GM21447 (cell line): Measurements from ENCODE around the gene SSH2.

Experiments
- ATAC-seq: cut with Tn5 transposase; IDR thresholded peaks from one replicate; pipeline ENCODE4 v1.9.1; 2021; ENCODE audit not compliant: unreplicated experiment

The SSH2 gene

GRCh38 chr17:29616300-29617048 is 313.6 kb downstream of the SSH2 start:
- ATAC-seq: no peak

GRCh38 chr17:29615492-29616299 is 314.3 kb downstream of the SSH2 start:
- ATAC-seq: peak; percentile 52

DNA sequence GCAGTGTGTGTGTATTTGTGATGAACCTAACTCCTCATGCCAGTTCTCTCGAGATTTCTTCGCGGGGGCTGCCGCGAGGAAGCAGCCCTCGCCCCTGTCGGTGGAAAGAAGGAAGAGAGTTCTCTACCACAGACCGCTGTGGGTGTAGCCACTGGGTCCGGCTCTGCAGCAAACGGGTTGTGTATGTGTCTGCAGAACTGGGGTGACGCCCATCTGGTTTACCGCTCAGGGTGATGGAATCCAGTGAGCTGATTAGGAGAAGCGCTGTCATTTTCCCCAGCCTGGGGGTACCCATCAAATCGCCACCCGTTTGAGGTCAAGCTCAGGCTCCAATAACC is 315.0 kb downstream of the SSH2 start:
- no peak for ATAC-seq

DNA sequence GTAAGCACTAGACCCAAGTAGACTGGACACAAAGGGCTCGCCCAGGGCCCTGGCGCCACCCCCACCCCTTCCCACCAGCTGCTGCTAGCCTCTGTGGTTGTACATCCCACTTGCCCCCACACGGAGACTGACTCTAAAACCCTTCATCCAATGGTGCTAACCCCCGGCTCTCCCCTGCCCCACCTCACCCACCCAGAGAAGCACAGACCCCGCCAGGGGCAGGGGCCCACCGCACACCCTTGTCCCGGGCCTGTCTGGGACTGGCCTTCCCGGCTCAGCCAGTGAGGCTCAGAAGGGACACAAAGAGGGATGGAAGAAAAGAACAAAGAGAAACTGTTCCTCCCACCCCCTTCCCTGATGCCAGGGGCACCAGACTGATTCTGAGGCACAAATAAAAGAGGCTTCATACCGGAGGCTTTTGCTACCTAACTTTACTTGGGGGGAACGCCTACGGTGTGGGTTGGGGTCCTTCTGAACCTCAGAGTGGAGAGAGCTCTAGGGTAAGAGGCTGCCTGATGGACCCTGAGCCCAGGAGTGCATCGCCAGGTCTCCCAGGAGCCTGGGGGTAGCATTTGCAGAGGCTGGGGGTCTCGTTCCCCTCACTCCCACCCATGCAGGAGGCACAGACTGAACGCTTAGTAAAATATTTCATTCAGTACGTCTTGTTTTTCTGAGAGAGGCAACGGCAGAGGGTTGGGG is 315.5 kb downstream of the SSH2 start:
- no peak for ATAC-seq

- ATAC-seq: no peak
Observed at GRCh38 chr17:29613856-29614255, 316.2 kb downstream of the SSH2 start.

GRCh38 chr17:29613352-29613837 is 316.6 kb downstream of the SSH2 start:
- no peak for ATAC-seq

- no peak for ATAC-seq
Observed at GRCh38 chr17:29612404-29613280, 317.4 kb downstream of the SSH2 start.

DNA sequence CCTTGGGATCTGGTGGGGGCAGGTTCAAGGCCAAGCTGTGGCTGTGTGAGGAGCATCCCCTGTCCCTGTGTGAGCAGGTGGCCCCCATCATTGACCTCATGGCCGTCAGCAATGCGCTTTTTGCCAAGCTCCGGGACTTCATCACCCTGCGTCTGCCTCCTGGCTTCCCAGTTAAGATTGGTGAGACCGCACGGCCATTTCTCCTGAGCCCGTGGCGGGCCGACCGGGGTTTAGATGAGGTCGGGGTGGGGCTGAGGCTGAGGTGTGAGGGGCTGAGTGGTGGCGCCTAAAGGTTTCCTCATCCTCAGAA is 318.0 kb downstream of the SSH2 start:
- ATAC-seq: no peak

- ATAC-seq: no peak
Observed at GRCh38 chr17:29611351-29612093, 318.5 kb downstream of the SSH2 start.

DNA sequence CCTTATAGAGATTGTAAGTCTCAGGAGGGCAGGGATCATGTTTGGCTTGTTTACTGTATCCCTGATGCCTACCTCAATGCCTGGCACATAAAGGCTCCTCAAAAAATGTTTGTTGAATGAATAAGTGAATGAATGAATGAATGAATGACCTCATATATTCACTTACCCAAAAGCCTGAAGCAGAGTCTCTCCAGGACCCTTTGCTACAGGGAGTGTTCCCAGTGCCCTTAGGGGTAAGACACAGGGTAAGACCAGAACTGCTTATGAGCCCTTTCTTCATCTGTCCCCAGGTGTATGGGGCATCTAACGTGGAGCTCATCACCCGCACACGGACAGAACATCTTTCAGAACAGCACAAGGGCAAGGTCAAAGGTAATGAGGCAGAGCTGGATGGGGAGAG is 319.6 kb downstream of the SSH2 start:
- no peak for ATAC-seq

GRCh38 chr17:29608986-29609385 is 321.0 kb downstream of the SSH2 start:
- ATAC-seq: no peak

GRCh38 chr17:29607557-29608195 is 322.4 kb downstream of the SSH2 start:
- no peak for ATAC-seq

DNA sequence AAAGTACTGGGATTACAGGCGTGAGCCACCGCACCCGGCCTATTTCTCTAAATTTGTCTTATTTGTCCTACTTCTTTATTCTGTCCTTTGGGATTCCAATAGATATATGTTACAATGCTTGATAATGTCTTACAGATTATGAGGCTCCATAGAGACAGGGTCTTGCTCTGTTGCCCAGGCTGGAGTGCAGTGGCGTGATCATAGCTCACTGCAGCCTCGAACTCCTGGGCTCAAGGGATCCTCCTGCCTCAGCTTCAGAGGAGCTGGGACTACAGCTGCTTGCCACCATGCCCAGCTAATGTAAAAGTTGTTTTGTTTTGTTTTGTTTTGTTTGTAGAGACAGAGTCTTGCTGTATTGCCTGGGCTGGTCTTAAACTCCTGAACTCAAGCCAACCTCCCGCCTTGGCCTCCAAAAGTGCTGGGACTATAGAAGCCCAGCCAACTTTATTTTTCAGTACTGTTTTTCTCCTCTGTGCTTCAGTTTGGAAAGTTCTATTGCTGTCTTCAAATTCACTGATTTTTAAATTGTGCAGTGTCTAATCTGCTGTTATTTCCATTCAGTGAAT is 326.8 kb downstream of the SSH2 start:
- no peak for ATAC-seq

DNA sequence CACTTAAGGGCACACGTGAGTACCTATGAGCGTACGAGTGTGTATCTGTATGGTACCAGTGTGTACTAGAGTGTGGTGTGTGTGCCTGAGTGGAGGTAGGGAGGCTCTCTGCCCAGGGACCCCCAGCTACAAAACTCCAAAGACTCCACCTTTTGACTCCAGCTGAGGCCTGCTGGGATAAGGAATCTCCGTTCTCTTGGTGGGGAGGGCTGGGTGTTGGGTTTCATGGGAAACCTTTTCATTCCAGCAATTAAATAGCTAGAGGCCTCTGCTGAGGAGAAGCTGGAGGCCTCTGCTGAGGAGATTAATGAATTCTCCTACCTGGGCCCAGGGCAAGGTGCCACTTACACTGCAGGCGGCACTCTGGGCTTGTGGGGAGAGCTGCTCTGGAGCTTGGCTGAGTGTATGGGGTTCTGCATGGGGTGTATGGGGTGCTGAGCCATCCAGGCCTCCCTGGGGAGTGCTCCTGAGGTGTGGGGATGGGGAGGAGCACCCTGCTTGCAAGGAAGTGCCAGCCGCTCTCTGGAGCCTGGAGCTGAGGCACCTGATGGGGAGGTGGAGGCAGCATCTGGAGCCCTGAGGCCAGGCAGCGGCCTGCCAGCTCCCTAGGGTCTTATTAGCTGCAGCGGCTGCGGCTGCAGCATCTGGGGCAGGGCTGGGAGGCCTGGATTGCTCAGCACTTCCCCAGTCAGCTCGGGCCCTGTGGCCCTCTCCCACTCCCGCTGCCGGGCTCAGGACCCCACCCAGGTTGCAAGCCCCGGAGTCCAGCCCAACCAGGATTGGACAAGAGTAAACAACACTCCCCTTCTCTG is 332.5 kb downstream of the SSH2 start:
- ATAC-seq: no peak

DNA sequence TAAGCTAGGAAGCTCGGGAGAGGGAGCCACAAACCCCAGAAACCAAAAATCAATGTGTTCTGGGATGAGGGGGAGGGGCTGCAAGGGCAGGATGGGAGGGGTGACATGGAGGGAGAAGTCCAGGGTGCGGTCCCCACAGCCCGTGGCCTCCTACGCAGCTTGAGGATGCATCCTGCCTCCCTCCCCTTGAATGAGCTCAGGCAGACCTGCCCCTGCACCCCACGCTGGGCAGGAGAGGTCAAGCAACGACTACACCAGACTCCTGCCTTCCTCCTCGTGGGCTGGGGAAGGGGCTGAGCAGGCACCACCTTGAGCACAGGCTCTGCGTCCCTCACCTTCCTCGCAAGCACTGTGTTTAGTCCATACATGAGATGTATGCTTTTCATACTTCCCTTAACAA is 333.2 kb downstream of the SSH2 start:
- no peak for ATAC-seq

DNA sequence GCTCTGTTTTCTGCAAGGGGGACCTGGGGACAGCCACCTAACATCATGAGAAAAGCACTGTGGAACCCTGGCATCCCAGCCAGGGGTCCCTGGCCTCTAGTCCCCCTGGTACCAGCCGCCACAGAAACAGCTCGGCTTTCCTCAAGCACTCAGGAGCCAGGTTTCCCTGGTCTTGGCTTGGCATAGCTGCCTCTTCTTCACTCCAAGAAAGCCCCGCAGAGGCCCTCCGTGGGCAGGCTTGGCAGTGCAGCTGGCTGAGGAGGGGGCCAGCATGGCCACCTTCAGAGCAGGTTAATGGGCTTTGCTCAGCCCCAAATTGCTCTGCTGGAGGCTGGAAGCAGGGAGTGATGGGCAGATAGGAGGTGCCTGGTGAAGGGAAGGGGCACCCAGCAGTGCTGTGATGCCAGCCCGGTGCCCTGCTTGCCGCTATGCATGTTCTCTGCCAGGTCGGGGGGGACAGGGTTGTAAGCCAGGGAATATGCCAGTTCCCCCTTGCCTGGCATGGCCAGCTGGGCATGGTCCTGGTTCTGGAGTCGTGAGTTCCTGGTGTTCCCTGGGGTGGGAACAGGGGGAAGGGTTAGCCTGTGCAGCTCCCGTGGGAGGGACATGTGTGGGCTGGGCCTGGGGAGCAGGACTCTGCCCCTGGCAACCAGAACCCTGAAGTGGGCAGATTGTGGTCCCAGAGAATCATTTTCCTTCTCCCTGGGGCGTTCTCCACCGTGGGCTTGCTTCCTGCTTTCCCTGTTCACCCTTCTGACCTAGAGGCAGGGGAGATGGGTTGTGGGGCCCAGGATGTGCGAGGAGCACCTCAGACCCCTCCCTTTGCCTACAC is 333.9 kb downstream of the SSH2 start:
- ATAC-seq: no peak

GRCh38 chr17:29595107-29595942 is 334.7 kb downstream of the SSH2 start:
- no peak for ATAC-seq
